T follicular helper cell (primary cell): ENCODE data around the gene PUM1.
"Not testable (repeated sequence)": the region's sequence is repeated elsewhere in the genome, so short reads cannot be mapped to it uniquely, and the experiment has no call there.

Experiments used
- DNase-seq: peaks from one replicate; pipeline ENCODE4 v3.0.0-alpha.2; 2020; ENCODE audit warnings: low read depth

PUM1 gene

GRCh38 chr1:30964706-30965105 is 100.8 kb downstream of the PUM1 start:
- no peak for DNase-seq

GRCh38 chr1:30962609-30963508 is 102.7 kb downstream of the PUM1 start:
- DNase-seq = no peak

GRCh38 chr1:30957560-30958222 is 107.8 kb downstream of the PUM1 start:
- no peak for DNase-seq

GRCh38 chr1:30955448-30956015 is 110.0 kb downstream of the PUM1 start:
- no peak for DNase-seq

GRCh38 chr1:30953685-30954084 is 111.8 kb downstream of the PUM1 start:
- DNase-seq = no peak

GRCh38 chr1:30952098-30952497 is 113.4 kb downstream of the PUM1 start:
- DNase-seq = no peak

- no peak for DNase-seq
Measured at GRCh38 chr1:30950700-30951099, 114.8 kb downstream of the PUM1 start.

- DNase-seq = no peak
Measured at GRCh38 chr1:30950053-30950452, 115.5 kb downstream of the PUM1 start.

- not testable (repeated sequence) for DNase-seq
Measured at GRCh38 chr1:30949487-30949838, 116.1 kb downstream of the PUM1 start.

GRCh38 chr1:30948813-30949486 is 116.6 kb downstream of the PUM1 start:
- not testable (repeated sequence) for DNase-seq

- DNase-seq = no peak
Measured at GRCh38 chr1:30948278-30948677, 117.2 kb downstream of the PUM1 start.

GRCh38 chr1:30947212-30947611 is 118.3 kb downstream of the PUM1 start:
- DNase-seq = no peak

GRCh38 chr1:30942326-30942963 is 123.1 kb downstream of the PUM1 start:
- no peak for DNase-seq

- DNase-seq = no peak
Measured at GRCh38 chr1:30940541-30940940, 125.0 kb downstream of the PUM1 start.

- no peak for DNase-seq
Measured at GRCh38 chr1:30936541-30937171, 128.9 kb downstream of the PUM1 start.

GRCh38 chr1:30935758-30936157 is 129.8 kb downstream of the PUM1 start:
- DNase-seq = not testable (repeated sequence)

- no peak for DNase-seq
Measured at GRCh38 chr1:30934613-30935012, 130.9 kb downstream of the PUM1 start.

GRCh38 chr1:30933874-30934252 is 131.7 kb downstream of the PUM1 start:
- DNase-seq = no peak

GRCh38 chr1:30930631-30931173 is 134.8 kb downstream of the PUM1 start:
- DNase-seq = no peak

GRCh38 chr1:30929944-30930525 is 135.5 kb downstream of the PUM1 start:
- DNase-seq = no peak
